ENCODE data around the gene MET. TPM values are rescaled to one million over a fixed set of nuclear protein-coding genes. Genes with fewer than 3 reads are reported as not detected.
"Not testable (repeated sequence)": the region's sequence is repeated elsewhere in the genome, so short reads cannot be mapped to it uniquely, and the experiment has no call there.

Gene MET
- total RNA-seq, 2 donors from 2014 or later: 0.18 TPM; not detected in 1

- Mint-ChIP-seq H3K27ac (no peak overlapping the region), H3K36me3 (ENCODE audit: low read depth) (no peaks in the 10 kb centered on the region), H3K4me1 (no peaks in the 10 kb centered on the region), H3K4me3 (no peak overlapping the region), H3K27me3 (peaks cover 40% of the 10 kb centered on the region)
- no peak for DNase-seq
- ATAC-seq: no peak
- no peaks in the 10 kb centered on the region for H3K9me3 ChIP-seq (ENCODE audit: control insufficient read depth, low read length, poor library complexity, severe bottlenecking)
These were observed 36.9 kb downstream of the MET start for GRCh38 chr7:116708861-116709260.

GRCh38 chr7:116709336-116709735 is 37.3 kb downstream of the MET start:
- DNase-seq: no peak
- no peaks in the 10 kb centered on the region for H3K36me3 Mint-ChIP-seq (ENCODE audit: low read depth)
- H3K4me3 Mint-ChIP-seq: no peak overlapping the region
- no peak overlapping the region for H3K27ac Mint-ChIP-seq
- H3K9me3 ChIP-seq (ENCODE audit: control insufficient read depth, low read length, poor library complexity, severe bottlenecking): no peaks in the 10 kb centered on the region
- peaks cover 35% of the 10 kb centered on the region for H3K27me3 Mint-ChIP-seq
- no peaks in the 10 kb centered on the region for H3K4me1 Mint-ChIP-seq
- ATAC-seq: no peak

GRCh38 chr7:116710764-116711452 is 38.9 kb downstream of the MET start:
- Mint-ChIP-seq H3K4me1 (no peaks in the 10 kb centered on the region), H3K36me3 (ENCODE audit: low read depth) (no peaks in the 10 kb centered on the region), H3K4me3 (no peak overlapping the region), H3K27me3 (peaks cover 35% of the 10 kb centered on the region), H3K27ac (no peak overlapping the region)
- no peak for DNase-seq
- H3K9me3 ChIP-seq (ENCODE audit: control insufficient read depth, low read length, poor library complexity, severe bottlenecking): no peaks in the 10 kb centered on the region
- no peak for ATAC-seq

DNA sequence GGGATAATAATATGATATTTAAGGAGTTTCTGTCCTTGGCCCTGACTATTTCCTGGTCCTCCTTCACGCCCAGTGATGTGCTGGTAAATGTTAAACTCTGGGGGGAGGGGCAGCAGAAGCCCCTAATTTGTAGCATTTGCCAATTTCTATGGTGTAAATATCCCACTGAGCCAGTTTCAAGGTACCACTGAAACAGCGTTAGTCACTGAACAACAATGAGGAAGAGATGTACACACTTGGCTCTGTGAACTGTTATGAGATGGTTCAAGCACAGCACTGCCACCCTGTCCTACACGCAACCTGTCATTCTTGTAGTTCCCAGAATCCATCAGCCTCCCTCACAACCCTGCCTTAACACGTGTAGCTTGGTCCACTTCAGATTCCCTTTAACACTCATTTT is 39.8 kb downstream of the MET start:
- no peak for DNase-seq
- Mint-ChIP-seq H3K36me3 (ENCODE audit: low read depth) (no peaks in the 10 kb centered on the region), H3K4me1 (no peaks in the 10 kb centered on the region), H3K27me3 (peaks cover 35% of the 10 kb centered on the region), H3K4me3 (no peak overlapping the region), H3K27ac (no peak overlapping the region)
- no peak for ATAC-seq
- H3K9me3 ChIP-seq (ENCODE audit: control insufficient read depth, low read length, poor library complexity, severe bottlenecking): no peaks in the 10 kb centered on the region

GRCh38 chr7:116713500-116713899 is 41.5 kb downstream of the MET start:
- Mint-ChIP-seq H3K27ac (no peak overlapping the region), H3K36me3 (ENCODE audit: low read depth) (no peaks in the 10 kb centered on the region), H3K4me1 (no peaks in the 10 kb centered on the region), H3K27me3 (peaks cover 35% of the 10 kb centered on the region), H3K4me3 (no peak overlapping the region)
- ATAC-seq: no peak
- no peaks in the 10 kb centered on the region for H3K9me3 ChIP-seq (ENCODE audit: control insufficient read depth, low read length, poor library complexity, severe bottlenecking)
- no peak for DNase-seq

DNA sequence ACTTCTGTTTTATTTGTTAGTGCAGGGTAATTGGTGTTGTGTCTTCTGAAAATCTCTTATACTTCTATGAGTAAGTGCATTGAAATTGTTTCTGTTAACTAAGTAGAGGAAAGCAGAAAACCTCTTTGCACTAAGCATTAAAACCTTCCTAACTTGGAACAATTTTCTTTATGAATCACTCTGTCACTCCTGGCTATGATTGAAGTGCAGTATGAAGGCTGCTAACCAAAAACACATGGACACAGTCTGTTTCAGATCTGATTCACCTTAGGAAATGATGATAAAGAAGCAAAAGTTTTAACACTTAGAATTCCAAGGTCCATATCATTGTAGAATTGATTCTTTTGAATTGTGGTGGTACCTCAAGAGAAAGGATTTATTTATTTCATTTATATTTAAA is 41.9 kb downstream of the MET start:
- peaks cover 31% of the 10 kb centered on the region for H3K27me3 Mint-ChIP-seq
- ATAC-seq (no peak), DNase-seq (no peak)
- H3K4me3 Mint-ChIP-seq: no peak overlapping the region
- H3K9me3 ChIP-seq (ENCODE audit: control insufficient read depth, low read length, poor library complexity, severe bottlenecking): no peaks in the 10 kb centered on the region
- H3K36me3 Mint-ChIP-seq (ENCODE audit: low read depth): no peaks in the 10 kb centered on the region
- no peaks in the 10 kb centered on the region for H3K4me1 Mint-ChIP-seq
- no peak overlapping the region for H3K27ac Mint-ChIP-seq

DNA sequence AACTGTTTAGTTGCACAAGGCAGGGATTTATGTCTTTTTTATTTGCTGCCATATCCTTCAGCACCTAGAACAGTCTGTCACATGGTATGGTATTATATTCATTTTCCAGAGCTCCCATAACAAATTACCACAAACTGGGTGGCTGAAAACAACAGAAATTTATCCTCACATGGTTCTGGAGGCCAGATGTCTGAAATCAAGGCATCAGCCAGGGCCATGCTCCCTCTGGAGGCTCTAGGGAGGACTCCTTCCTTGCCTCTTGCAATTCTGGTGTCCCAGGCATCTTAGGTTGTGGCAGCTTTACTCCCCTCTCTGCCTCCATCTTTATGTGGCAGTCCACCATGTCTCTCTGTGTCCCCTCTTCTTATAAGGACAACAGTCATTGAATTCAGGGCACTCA is 43.1 kb downstream of the MET start:
- H3K4me1 Mint-ChIP-seq: no peaks in the 10 kb centered on the region
- H3K4me3 Mint-ChIP-seq: no peak overlapping the region
- peaks cover 19% of the 10 kb centered on the region for H3K27me3 Mint-ChIP-seq
- ATAC-seq (no peak), DNase-seq (no peak)
- H3K9me3 ChIP-seq (ENCODE audit: control insufficient read depth, low read length, poor library complexity, severe bottlenecking): no peaks in the 10 kb centered on the region
- no peak overlapping the region for H3K27ac Mint-ChIP-seq
- no peaks in the 10 kb centered on the region for H3K36me3 Mint-ChIP-seq (ENCODE audit: low read depth)

- H3K9me3 ChIP-seq (ENCODE audit: control insufficient read depth, low read length, poor library complexity, severe bottlenecking): no peaks in the 10 kb centered on the region
- DNase-seq: no peak
- no peak overlapping the region for H3K27ac Mint-ChIP-seq
These were observed 45.1 kb downstream of the MET start for GRCh38 chr7:116717137-116717536.

GRCh38 chr7:116723959-116724529 is 52.0 kb downstream of the MET start:
- DNase-seq; ATAC-seq; H3K4me1 Mint-ChIP-seq; H3K27ac Mint-ChIP-seq; H3K9me3 ChIP-seq (ENCODE audit: control insufficient read depth, low read length, poor library complexity, severe bottlenecking); H3K36me3 Mint-ChIP-seq (ENCODE audit: low read depth); H3K4me3 Mint-ChIP-seq: not testable (repeated sequence)
- peaks cover 28% of the 10 kb centered on the region for H3K27me3 Mint-ChIP-seq

More at GRCh38 chr7:116717137-116717536, 45.1 kb downstream of the MET start:
- Mint-ChIP-seq H3K4me1 (peaks cover 2% of the 10 kb centered on the region), H3K27me3 (peaks cover 9% of the 10 kb centered on the region), H3K4me3 (no peak overlapping the region), H3K36me3 (ENCODE audit: low read depth) (no peaks in the 10 kb centered on the region)
- ATAC-seq: no peak

DNA sequence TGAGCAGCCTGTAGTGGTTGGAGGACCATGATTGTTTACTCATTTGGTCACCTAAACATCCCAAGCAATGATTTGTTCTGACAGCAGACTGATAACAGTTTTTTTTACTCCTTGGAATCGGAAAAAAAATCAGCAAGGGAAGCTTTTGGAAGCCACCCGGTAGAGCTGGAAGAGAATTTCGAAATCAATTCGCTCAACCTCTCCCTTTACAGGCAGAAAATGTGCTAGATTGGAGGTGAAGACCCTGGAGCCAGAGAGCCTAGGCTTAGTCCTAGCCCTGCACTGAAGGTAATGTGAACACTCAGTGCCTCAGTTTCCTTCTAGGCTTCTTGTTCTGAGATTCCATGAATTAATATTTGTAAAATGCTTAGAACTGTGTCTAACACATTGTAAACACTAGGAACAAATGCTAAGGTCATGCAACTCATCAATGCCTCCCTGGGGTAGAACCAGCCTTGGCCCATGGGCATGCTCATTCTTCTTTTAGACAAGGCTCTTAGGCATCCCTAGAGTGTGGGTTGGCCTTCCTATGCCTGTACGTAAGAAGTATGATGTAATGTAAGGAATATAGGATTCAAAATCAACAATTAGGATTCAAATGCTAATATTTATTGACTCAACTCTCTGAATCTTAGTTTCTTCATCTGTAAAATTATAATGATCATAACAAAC is 52.7 kb downstream of the MET start:
- H3K36me3 Mint-ChIP-seq (ENCODE audit: low read depth): no peaks in the 10 kb centered on the region
- H3K4me3 Mint-ChIP-seq: no peak overlapping the region
- peaks cover 34% of the 10 kb centered on the region for H3K27me3 Mint-ChIP-seq
- ATAC-seq: no peak
- H3K27ac Mint-ChIP-seq: no peak overlapping the region
- H3K9me3 ChIP-seq (ENCODE audit: control insufficient read depth, low read length, poor library complexity, severe bottlenecking): no peaks in the 10 kb centered on the region
- H3K4me1 Mint-ChIP-seq: peaks cover 2% of the 10 kb centered on the region
- DNase-seq: no peak

GRCh38 chr7:116726149-116726548 is 54.2 kb downstream of the MET start:
- H3K4me1 Mint-ChIP-seq: peaks cover 2% of the 10 kb centered on the region
- peaks cover 48% of the 10 kb centered on the region for H3K27me3 Mint-ChIP-seq
- DNase-seq: no peak
- no peak overlapping the region for H3K27ac Mint-ChIP-seq
- H3K36me3 Mint-ChIP-seq (ENCODE audit: low read depth): no peaks in the 10 kb centered on the region
- H3K4me3 Mint-ChIP-seq: no peak overlapping the region
- no peaks in the 10 kb centered on the region for H3K9me3 ChIP-seq (ENCODE audit: control insufficient read depth, low read length, poor library complexity, severe bottlenecking)
- ATAC-seq: no peak

- H3K27ac Mint-ChIP-seq: no peak overlapping the region
These were observed 54.9 kb downstream of the MET start for GRCh38 chr7:116726713-116727431.

GRCh38 chr7:116727432-116728009 is 55.5 kb downstream of the MET start:
- ATAC-seq (no peak), DNase-seq (no peak)
- H3K9me3 ChIP-seq (ENCODE audit: control insufficient read depth, low read length, poor library complexity, severe bottlenecking): no peaks in the 10 kb centered on the region
- no peak overlapping the region for H3K4me3 Mint-ChIP-seq
- H3K36me3 Mint-ChIP-seq (ENCODE audit: low read depth): no peaks in the 10 kb centered on the region
- H3K27ac Mint-ChIP-seq: no peak overlapping the region
- H3K27me3 Mint-ChIP-seq: peaks cover 60% of the 10 kb centered on the region
- no peaks in the 10 kb centered on the region for H3K4me1 Mint-ChIP-seq

More at GRCh38 chr7:116726713-116727431, 54.9 kb downstream of the MET start:
- no peak for DNase-seq
- no peak overlapping the region for H3K4me3 Mint-ChIP-seq
- no peaks in the 10 kb centered on the region for H3K36me3 Mint-ChIP-seq (ENCODE audit: low read depth)
- no peaks in the 10 kb centered on the region for H3K9me3 ChIP-seq (ENCODE audit: control insufficient read depth, low read length, poor library complexity, severe bottlenecking)
- no peak for ATAC-seq
- peaks cover 55% of the 10 kb centered on the region for H3K27me3 Mint-ChIP-seq
- H3K4me1 Mint-ChIP-seq: no peaks in the 10 kb centered on the region

All from T-helper 17 cell (primary cell).